Breast epithelium (tissue), 4 donors: ENCODE results near the gene SLC25A45. TPM values are rescaled to one million over a fixed set of nuclear protein-coding genes. Genes with fewer than 3 reads are reported as not detected.

ENCODE experiments used
- DNase-seq, 2 donors: peaks; one replicate each; pipeline ENCODE4 v3.0.0-alpha.2; 2019; ENCODE audit warnings: low spot score in 2 of 2
- H3K27ac ChIP-seq, 2 donors: fragments of 200-600 bp; sonication (generic) in 1 of 2; one replicate each; pipeline ENCODE4 v1.5.1; 2016 to 2019; ENCODE audit warnings: mild to moderate bottlenecking in 1 of 2
- H3K27me3 ChIP-seq, 2 donors: fragments of 200-600 bp; sonication (generic) in 1 of 2; one replicate each; pipeline versions ENCODE4 v1.5.1 to v1.6.0; 2017 to 2019; ENCODE audit warnings: control low read depth in 1 of 2, mild to moderate bottlenecking in 1 of 2
- H3K36me3 ChIP-seq: fragments of 200-600 bp; one replicate; pipeline ENCODE4 v1.5.1; 2019
- H3K4me1 ChIP-seq, 2 donors: fragments of 200-600 bp; sonication (generic); one replicate each; pipeline ENCODE4 v1.5.1; 2016 to 2019; ENCODE audit warnings: control low read depth in 1 of 2
- H3K4me3 ChIP-seq, 3 donors: fragments of 200-600 bp; sonication (generic); 1 replicate in 2 of 3; 2 replicates in 1 of 3; pipeline ENCODE4 v1.5.1; 2016 to 2019; ENCODE audit warnings: mild to moderate bottlenecking in 3 of 3, moderate library complexity in 2 of 3
- H3K9me3 ChIP-seq, 2 donors: fragments of 200-600 bp; sonication (generic) in 1 of 2; one replicate each; pipeline ENCODE4 v1.5.1; 2016 to 2019; ENCODE audit warnings: control low read depth in 1 of 2
- POLR2A ChIP-seq: fragments of 450-650 bp; IDR thresholded peaks from one replicate; pipeline ENCODE4 v1.6.1; 2016; ENCODE audit warnings: antibody characterized with exemption, mild to moderate bottlenecking, moderate library complexity
- POLR2AphosphoS5 ChIP-seq, 3 donors: sonication (generic); formaldehyde crosslinking; IDR thresholded peaks; one replicate each; pipeline ENCODE4 v1.6.1; 2017; ENCODE audit warnings: antibody characterized with exemption in 3 of 3
- intact Hi-C: fragments of 100-400 bp; cut with DNase I; formaldehyde crosslinking; loops from one replicate; pipeline ENCODE4 v1.15.1; 2023; ENCODE audit warnings: low total_unique reads
- total RNA-seq, 3 donors: library from RNA; depleted of rRNA; stranded (reverse); fragments of >200 nt; gene quantifications; one replicate each; pipeline ENCODE4 v1.1.0, GENCODE V29; 2016
- TF ChIP-seq, protein P1 (sequence below), 3 donors: fragments of 450-650 bp; IDR thresholded peaks; one replicate each; pipeline ENCODE4 v1.5.1; 2016 to 2017; ENCODE audit warnings: antibody characterized with exemption in 3 of 3, mild to moderate bottlenecking in 3 of 3, moderate library complexity in 3 of 3

SLC25A45 gene
- total RNA-seq, 3 donors from 2014 or later: 5.4 to 9.1 (median 6.6) TPM

DNA sequence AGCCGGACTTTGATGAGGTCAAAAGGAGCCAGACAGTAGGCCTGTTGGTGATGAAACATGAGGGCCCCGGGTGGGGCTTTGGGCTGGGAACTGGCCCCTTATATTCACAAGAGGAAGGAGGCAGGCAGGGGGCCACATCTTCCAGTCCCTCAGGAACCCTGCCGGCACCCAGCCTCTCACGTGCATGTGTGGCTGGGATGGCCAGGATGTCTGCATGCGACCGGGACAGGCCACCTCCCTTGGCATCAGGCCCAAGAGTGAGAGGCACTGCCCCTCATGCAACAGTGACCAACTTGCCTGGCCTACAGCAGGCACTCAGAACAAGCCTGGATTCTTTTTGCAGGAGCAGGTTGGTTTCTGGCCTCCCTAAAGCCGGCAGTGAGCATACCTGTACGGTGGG is 5.4 kb downstream of the SLC25A45 start:
- intact Hi-C loops: no loop called here
- H3K27ac ChIP-seq: no peak overlapping the region

DNA sequence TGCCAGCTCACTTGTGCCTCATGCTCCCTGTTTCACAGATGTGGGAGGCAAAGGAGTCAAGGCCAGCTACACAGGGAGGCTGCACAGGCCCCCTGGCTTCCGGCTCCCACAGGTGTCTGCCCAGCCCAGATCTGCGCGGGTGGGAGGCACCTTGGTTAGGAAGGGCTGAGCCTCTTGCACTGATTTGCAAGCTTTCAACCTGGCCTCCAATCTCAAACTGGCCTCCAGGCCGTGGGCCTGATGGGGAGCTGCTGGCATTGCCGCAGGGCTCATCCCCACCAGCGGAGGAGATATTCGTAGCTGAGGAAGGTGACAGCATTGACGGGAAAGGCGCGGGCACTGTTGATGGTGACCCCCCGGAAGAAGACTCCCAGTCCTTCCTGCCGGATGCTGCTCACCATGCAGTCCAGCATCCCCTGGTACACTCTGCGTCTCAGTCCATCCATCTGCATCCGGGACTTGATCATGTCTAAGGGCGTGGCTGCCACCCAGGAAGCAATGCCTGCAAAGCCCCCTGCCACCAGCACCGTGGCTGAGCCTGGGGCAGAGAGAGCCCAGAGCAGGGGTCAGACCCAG is 6.2 kb downstream of the SLC25A45 start:
- H3K27ac ChIP-seq: no peak overlapping the region
- H3K36me3 ChIP-seq: no peaks in the 10 kb centered on the region
- H3K4me1 ChIP-seq: peaks cover 0 to 6% of the 10 kb centered on the region in 2 donors
- intact Hi-C loops: no loop called here
- H3K27me3 ChIP-seq: no peaks in the 10 kb centered on the region
- no peak for TF ChIP-seq POLR2A
- TF ChIP-seq, protein P1, sequence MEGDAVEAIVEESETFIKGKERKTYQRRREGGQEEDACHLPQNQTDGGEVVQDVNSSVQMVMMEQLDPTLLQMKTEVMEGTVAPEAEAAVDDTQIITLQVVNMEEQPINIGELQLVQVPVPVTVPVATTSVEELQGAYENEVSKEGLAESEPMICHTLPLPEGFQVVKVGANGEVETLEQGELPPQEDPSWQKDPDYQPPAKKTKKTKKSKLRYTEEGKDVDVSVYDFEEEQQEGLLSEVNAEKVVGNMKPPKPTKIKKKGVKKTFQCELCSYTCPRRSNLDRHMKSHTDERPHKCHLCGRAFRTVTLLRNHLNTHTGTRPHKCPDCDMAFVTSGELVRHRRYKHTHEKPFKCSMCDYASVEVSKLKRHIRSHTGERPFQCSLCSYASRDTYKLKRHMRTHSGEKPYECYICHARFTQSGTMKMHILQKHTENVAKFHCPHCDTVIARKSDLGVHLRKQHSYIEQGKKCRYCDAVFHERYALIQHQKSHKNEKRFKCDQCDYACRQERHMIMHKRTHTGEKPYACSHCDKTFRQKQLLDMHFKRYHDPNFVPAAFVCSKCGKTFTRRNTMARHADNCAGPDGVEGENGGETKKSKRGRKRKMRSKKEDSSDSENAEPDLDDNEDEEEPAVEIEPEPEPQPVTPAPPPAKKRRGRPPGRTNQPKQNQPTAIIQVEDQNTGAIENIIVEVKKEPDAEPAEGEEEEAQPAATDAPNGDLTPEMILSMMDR (IDR thresholded peaks at IDR 0.05): no peak
- TF ChIP-seq POLR2AphosphoS5 (IDR thresholded peaks at IDR 0.05): no peak
- no peak overlapping the region for H3K4me3 ChIP-seq
- H3K9me3 ChIP-seq: no peaks in the 10 kb centered on the region
- no peak for DNase-seq

More for the DNA sequence above, 5.4 kb downstream of the SLC25A45 start:
- Histone ChIP-seq H3K4me3 (no peak overlapping the region), H3K36me3 (no peaks in the 10 kb centered on the region), H3K4me1 (peaks cover 0 to 6% of the 10 kb centered on the region in 2 donors), H3K27me3 (no peaks in the 10 kb centered on the region), H3K9me3 (no peaks in the 10 kb centered on the region)
- DNase-seq: no peak
- TF ChIP-seq POLR2A (no peak), POLR2AphosphoS5 (IDR thresholded peaks at IDR 0.05) (no peak)

DNA sequence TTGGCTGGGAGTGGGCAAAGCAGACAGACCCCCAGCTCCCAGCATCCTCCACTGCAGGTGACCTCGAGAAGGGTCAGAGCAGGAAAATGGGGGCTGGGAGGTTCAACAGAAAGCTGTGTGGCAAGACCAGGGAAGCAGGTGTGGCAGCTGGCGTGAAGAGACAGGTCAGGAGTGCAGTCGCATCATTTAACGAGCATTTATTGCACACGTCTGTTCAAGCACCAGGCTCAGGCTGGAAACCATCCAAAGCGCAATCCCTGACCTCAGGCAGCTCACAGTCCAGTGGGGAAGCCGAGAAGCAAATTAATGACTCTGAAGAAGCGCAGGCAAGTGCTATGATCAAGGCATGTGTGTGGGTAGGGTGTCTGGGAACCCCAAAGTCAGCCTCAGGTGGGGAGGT is 7.4 kb downstream of the SLC25A45 start:
- TF ChIP-seq POLR2A (no peak), POLR2AphosphoS5 (IDR thresholded peaks at IDR 0.05) (no peak)
- TF ChIP-seq, protein P1 (IDR thresholded peaks at IDR 0.05): no peak
- Histone ChIP-seq H3K4me3 (no peak overlapping the region), H3K9me3 (no peaks in the 10 kb centered on the region), H3K27me3 (no peaks in the 10 kb centered on the region), H3K36me3 (no peaks in the 10 kb centered on the region), H3K27ac (no peak overlapping the region), H3K4me1 (no peaks in the 10 kb centered on the region)
- no peak for DNase-seq
- intact Hi-C loops: no loop called here

DNA sequence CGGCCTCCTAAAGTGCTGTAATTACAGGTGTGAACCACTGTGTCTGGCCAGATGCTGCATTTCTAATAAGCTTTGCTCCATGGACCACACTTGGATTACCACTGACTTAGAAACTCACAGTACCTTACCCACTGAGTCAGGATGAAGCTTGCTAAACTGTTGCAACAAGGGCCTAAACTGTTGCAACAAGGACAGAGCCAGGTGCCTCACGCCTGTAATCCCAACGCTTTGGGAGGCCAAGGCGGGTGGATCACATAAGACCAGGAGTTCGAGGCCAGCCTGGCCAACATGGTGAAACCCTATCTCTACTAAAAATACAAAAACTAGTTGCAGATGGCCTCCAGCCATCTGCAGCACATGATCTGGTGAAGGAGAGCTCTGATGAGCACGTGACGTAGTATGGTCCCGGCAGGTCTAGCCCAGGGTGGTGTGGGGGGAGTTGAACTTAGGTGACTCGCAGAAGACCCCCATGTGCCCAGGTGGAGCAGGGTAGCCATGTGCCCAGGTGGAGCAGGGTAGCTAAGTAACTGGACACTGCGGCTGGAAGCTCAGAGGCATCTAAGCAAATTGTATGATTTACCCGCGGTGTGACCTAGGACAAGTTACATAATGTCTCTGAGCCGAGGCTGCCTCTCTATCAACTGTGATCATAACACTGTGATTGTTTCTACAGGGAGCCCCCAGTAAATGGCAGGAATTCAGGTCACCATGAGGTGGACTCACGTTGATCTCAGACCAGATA is 8.4 kb downstream of the SLC25A45 start:
- H3K4me3 ChIP-seq: no peak overlapping the region
- no peak for TF ChIP-seq POLR2AphosphoS5 (IDR thresholded peaks at IDR 0.05)
- no peak for TF ChIP-seq POLR2A
- TF ChIP-seq, protein P1 (IDR thresholded peaks at IDR 0.05): no peak
- H3K27ac ChIP-seq: no peak overlapping the region
- intact Hi-C loops: no loop called here
- H3K27me3 ChIP-seq: no peaks in the 10 kb centered on the region
- no peaks in the 10 kb centered on the region for H3K4me1 ChIP-seq
- H3K36me3 ChIP-seq: no peaks in the 10 kb centered on the region
- DNase-seq: no peak
- no peaks in the 10 kb centered on the region for H3K9me3 ChIP-seq

DNA sequence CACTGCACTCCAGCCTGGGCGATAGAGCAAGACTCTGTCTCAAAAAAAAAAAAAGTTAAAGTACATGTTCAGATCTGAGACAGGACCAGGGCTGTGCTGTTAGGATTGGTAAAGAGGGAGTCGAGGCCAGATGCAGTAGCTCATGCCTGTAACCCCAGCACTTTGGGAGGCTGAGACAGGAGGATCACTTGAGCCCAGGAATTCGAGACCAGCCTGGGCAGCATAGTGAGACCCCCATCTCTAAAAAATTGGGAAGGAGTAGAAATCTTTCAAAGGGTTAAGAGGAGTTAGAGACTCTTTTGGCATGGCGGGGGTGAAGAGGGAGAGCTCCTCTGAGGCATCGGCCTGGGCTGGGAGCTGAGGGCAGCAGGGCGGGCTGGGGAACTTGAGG is 11.8 kb downstream of the SLC25A45 start:
- no peak for DNase-seq
- Histone ChIP-seq H3K4me1 (no peaks in the 10 kb centered on the region), H3K4me3 (no peak overlapping the region), H3K36me3 (no peaks in the 10 kb centered on the region), H3K27me3 (no peaks in the 10 kb centered on the region), H3K9me3 (no peaks in the 10 kb centered on the region), H3K27ac (no peak overlapping the region)
- TF ChIP-seq POLR2A (no peak), POLR2AphosphoS5 (IDR thresholded peaks at IDR 0.05) (no peak)
- TF ChIP-seq, protein P1 (IDR thresholded peaks at IDR 0.05): no peak
- intact Hi-C loops: no loop called here
